Measurements from ENCODE around the gene ERMARD.

Gene ERMARD

DNA sequence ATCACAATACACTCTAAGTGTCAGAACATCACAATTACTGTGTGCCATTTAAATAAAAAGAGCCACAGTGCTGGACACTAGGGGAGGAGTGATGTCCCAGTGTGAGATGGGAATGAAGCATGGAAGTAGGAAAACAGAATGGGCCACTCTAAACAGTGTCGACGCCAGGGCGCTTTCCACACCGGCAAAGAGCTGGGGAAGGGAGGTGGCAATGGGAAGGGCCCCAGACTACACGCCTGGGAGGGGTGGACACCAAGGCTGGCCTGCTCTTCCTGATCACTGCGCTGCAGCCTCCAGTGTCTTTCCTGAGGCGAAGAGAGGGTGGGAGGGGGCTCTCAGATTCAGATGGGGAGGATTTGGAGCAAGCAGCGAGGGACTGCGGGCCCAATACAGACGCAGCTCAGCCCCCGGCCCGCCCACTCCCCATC lies 75.9 kb downstream of the ERMARD start:
- FAIRE-seq: no peak

DNA sequence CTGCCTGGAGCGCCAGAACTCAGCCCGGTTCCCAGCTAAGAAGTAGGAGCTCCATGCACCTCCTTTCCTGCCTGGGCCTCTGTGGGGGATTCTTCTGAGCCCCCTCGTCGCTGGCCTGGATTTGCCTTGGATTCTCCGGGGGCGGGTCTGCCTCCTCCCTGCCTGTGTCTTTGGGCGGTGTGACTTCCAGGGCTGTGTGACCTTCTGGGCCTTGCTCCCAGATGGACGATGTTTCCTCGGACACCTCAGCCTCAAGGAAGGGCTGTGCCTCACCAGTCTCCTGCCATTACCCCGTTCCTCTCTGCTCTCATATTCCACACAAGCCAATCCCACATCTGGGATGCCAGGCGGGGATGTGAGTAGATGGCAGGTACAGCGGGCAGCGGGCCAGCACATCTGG lies 76.8 kb downstream of the ERMARD start:
- FAIRE-seq: no peak

- no peak for FAIRE-seq
Measured at GRCh38 chr6:169829786-169830185, 78.4 kb downstream of the ERMARD start.

DNA sequence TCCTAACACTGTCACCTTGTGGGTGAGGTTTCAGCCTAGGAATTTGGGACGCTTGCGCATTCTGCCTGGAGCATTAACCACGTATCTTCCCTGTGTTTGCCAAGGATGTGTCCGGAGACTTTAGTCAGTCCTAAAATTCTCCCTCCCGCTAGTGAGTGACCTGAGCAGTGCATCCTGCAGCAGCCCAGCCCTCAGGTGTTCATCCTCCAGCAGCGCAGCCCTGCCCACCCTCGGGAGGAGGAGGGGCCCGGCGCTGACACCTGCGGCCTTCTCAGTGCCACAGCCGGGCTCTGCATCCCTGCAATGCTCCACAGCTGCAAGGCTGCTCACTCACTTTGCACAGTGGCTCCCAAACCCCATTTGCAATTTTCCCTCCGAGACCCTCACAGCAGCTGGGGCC lies 79.5 kb downstream of the ERMARD start:
- no peak for FAIRE-seq

Data from colon (tissue), 2 donors.